HepG2 (cell line): ENCODE measurements around the gene PMPCB. TPM values are rescaled to one million over a fixed set of nuclear protein-coding genes. Genes with fewer than 3 reads are reported as not detected.

ENCODE experiments used
- CREB1 ChIP-seq, 2 experiments: fragments of 450-650 bp in 1 of 2; IDR thresholded peaks; 2 replicates each; pipeline ENCODE4 v1.6.1; 2016 to 2017; ENCODE audit warnings: control low read depth in 1 of 2, mild to moderate bottlenecking in 1 of 2, missing compliant biosample characterization in 1 of 2, missing genetic modification characterization in 1 of 2
- EED ChIP-seq: sonication (generic); formaldehyde crosslinking; IDR thresholded peaks from 2 replicates; pipeline ENCODE4 v1.5.0; 2020; ENCODE audit warnings: mild to moderate bottlenecking, missing genetic modification reagents
- FOXA1 ChIP-seq, 2 experiments: fragments of 450-650 bp in 1 of 2; sonication (generic) in 1 of 2; formaldehyde crosslinking in 1 of 2; IDR thresholded peaks; 2 replicates each; pipeline versions ENCODE4 v1.4.0 to v1.6.1; 2016 to 2020; ENCODE audit warnings: missing genetic modification reagents in 1 of 2
- IKZF5 ChIP-seq: IDR thresholded peaks from 2 replicates; pipeline ENCODE4 v1.6.1; 2018; ENCODE audit warnings: missing genetic modification reagents, mild to moderate bottlenecking, missing compliant biosample characterization
- MAZ ChIP-seq, 2 experiments: sonication (generic) in 1 of 2; formaldehyde crosslinking in 1 of 2; IDR thresholded peaks; 2 replicates each; pipeline versions ENCODE4 v1.5.0 to v1.6.1; 2012 to 2020; ENCODE audit warnings: low read depth in 2 of 2, mild to moderate bottlenecking in 2 of 2, borderline replicate concordance in 1 of 2, improper control_type of control experiment in 1 of 2, low read length in 1 of 2, missing genetic modification reagents in 1 of 2, moderate library complexity in 1 of 2
- MEF2D ChIP-seq: sonication (generic); formaldehyde crosslinking; IDR thresholded peaks from 2 replicates; pipeline ENCODE4 v1.5.1; 2020; ENCODE audit warnings: mild to moderate bottlenecking, missing genetic modification reagents
- NFIC ChIP-seq: IDR thresholded peaks from 2 replicates; pipeline ENCODE4 v1.6.1; 2012; ENCODE audit warnings: mild to moderate bottlenecking, low read length, inconsistent platforms
- SUZ12 ChIP-seq: fragments of 150-350 bp; IDR thresholded peaks from 2 replicates; pipeline ENCODE4 v1.6.1; 2014; ENCODE audit warnings: low read depth, low read length
- WIZ ChIP-seq: sonication (generic); formaldehyde crosslinking; IDR thresholded peaks from 2 replicates; pipeline ENCODE4 v1.5.1; 2020; ENCODE audit warnings: mild to moderate bottlenecking, missing genetic modification reagents
- ZFP90 ChIP-seq: sonication (generic); formaldehyde crosslinking; IDR thresholded peaks from 2 replicates; pipeline ENCODE4 v1.8.0; 2022; ENCODE audit warnings: missing genetic modification reagents, mild to moderate bottlenecking, inconsistent platforms, borderline replicate concordance
- ZNF263 ChIP-seq: sonication (generic); formaldehyde crosslinking; IDR thresholded peaks from 2 replicates; pipeline ENCODE4 v1.4.0; 2020; ENCODE audit warnings: missing genetic modification reagents
- ZNF292 ChIP-seq: sonication (generic); formaldehyde crosslinking; IDR thresholded peaks from 2 replicates; pipeline ENCODE4 v1.8.1; 2022; ENCODE audit warnings: mild to moderate bottlenecking, low read depth, missing genetic modification reagents, borderline replicate concordance
- ZNF354B ChIP-seq: sonication (generic); formaldehyde crosslinking; IDR thresholded peaks from 2 replicates; pipeline ENCODE4 v1.8.0; 2022; ENCODE audit warnings: mild to moderate bottlenecking, missing genetic modification reagents
- ZNF430 ChIP-seq: sonication (generic); formaldehyde crosslinking; IDR thresholded peaks from 2 replicates; pipeline ENCODE4 v1.9.0; 2021; ENCODE audit warnings: mild to moderate bottlenecking, missing genetic modification reagents
- ZNF614 ChIP-seq: IDR thresholded peaks from 2 replicates; pipeline ENCODE4 v1.6.1; 2018; ENCODE audit warnings: missing biosample characterization, missing genetic modification reagents, inconsistent platforms, borderline replicate concordance
- ZNF672 ChIP-seq: sonication (generic); formaldehyde crosslinking; IDR thresholded peaks from 2 replicates; pipeline ENCODE4 v1.8.1; 2022; ENCODE audit warnings: missing genetic modification reagents
- ZNF770 ChIP-seq: sonication (generic); formaldehyde crosslinking; IDR thresholded peaks from 2 replicates; pipeline ENCODE4 v1.5.0; 2020; ENCODE audit warnings: mild to moderate bottlenecking, missing genetic modification reagents
- polyA plus RNA-seq, 8 experiments: library from polyadenylated mRNA; depleted of rRNA in 3 of 8; stranded (reverse) in 7 of 8; unstranded in 1 of 8; fragments of >200 nt; fragmentation: Illumina TruSeq in 4 of 8; extraction: Trizol in 4 of 8; gene quantifications; 2 replicates each; pipeline versions ENCODE4 v1.2.1 to v1.2.3, GENCODE V29; 2011 to 2016; ENCODE audit warnings: low read depth in 4 of 8, missing spikeins in 1 of 8, mixed read lengths in 1 of 8; ENCODE audit not compliant: insufficient read depth in 1 of 8
- total RNA-seq, 5 experiments: library from RNA; depleted of rRNA; stranded (reverse); fragments of >200 nt; fragmentation: Illumina TruSeq; extraction: Trizol; gene quantifications; 2 replicates each; pipeline ENCODE4 v1.2.3, GENCODE V29; 2016; ENCODE audit warnings: low read depth in 1 of 5
- TF ChIP-seq, protein P1 (sequence below): IDR thresholded peaks from 2 replicates; pipeline ENCODE4 v1.6.1; 2016; ENCODE audit warnings: low read depth, missing genetic modification reagents, missing compliant biosample characterization

Gene PMPCB
- total and polyA plus RNA-seq, 2 of the 13 experiments (the other 11 are each of a cell fraction or from before 2014, with no cell fraction given): 80.8 to 124 TPM

DNA sequence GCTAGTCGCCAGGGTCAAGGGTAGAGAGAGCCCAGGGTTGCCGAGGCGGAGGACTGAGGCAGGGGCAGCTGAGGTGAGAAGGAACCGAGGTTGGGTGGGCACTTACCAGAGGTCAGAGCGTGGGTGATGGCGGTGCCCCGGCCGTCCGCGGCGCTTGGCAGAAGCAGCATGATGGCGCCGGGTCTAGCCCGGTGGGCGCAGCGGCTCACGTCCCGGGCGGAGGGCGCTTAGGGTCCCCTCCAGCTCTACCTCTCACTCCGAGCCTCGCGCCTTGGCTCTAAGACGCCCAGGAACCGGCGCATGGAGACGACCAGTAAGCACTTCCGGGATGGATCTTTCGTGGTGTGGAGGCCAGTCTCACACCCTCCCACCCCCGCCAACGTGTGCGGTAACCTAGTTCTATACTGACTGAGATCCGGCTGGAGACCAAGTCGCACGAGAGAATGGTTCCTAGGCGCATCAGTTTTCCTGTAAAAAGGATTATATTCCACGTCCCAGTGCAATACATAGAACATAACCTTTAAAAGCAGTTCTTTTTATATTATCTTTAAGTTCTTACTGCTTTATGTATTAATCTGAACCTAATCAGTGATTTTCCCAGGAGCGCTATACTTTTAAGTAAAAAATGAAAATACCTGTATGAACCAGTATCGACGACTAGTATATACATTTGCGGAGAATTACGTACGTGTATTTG is 47.4 kb downstream of the PMPCB start, which contains the start of gene DNAJC2 (continued):
- TF ChIP-seq, protein P1, sequence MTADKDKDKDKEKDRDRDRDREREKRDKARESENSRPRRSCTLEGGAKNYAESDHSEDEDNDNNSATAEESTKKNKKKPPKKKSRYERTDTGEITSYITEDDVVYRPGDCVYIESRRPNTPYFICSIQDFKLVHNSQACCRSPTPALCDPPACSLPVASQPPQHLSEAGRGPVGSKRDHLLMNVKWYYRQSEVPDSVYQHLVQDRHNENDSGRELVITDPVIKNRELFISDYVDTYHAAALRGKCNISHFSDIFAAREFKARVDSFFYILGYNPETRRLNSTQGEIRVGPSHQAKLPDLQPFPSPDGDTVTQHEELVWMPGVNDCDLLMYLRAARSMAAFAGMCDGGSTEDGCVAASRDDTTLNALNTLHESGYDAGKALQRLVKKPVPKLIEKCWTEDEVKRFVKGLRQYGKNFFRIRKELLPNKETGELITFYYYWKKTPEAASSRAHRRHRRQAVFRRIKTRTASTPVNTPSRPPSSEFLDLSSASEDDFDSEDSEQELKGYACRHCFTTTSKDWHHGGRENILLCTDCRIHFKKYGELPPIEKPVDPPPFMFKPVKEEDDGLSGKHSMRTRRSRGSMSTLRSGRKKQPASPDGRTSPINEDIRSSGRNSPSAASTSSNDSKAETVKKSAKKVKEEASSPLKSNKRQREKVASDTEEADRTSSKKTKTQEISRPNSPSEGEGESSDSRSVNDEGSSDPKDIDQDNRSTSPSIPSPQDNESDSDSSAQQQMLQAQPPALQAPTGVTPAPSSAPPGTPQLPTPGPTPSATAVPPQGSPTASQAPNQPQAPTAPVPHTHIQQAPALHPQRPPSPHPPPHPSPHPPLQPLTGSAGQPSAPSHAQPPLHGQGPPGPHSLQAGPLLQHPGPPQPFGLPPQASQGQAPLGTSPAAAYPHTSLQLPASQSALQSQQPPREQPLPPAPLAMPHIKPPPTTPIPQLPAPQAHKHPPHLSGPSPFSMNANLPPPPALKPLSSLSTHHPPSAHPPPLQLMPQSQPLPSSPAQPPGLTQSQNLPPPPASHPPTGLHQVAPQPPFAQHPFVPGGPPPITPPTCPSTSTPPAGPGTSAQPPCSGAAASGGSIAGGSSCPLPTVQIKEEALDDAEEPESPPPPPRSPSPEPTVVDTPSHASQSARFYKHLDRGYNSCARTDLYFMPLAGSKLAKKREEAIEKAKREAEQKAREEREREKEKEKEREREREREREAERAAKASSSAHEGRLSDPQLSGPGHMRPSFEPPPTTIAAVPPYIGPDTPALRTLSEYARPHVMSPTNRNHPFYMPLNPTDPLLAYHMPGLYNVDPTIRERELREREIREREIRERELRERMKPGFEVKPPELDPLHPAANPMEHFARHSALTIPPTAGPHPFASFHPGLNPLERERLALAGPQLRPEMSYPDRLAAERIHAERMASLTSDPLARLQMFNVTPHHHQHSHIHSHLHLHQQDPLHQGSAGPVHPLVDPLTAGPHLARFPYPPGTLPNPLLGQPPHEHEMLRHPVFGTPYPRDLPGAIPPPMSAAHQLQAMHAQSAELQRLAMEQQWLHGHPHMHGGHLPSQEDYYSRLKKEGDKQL (CRISPR knock-in tag): no peak
- TF ChIP-seq ZFP90 (CRISPR knock-in tag): peak; percentile 77; the same call in 1 of the 2 replicates
- TF ChIP-seq ZNF430 (CRISPR knock-in tag): no peak
- no peak for TF ChIP-seq FOXA1 (IDR thresholded peaks at IDR 0.05)
- TF ChIP-seq FOXA1 (CRISPR knock-in tag; IDR thresholded peaks at IDR 0.05): no peak
- TF ChIP-seq ZNF770 (CRISPR knock-in tag): peak; percentile 79
- TF ChIP-seq CREB1 (IDR thresholded peaks at IDR 0.05): peak; percentile 46; the same call in 1 of the 2 replicates
- TF ChIP-seq CREB1 (CRISPR knock-in tag; IDR thresholded peaks at IDR 0.05): peak; percentile 91
- TF ChIP-seq MEF2D (CRISPR knock-in tag): peak; percentile 69
- no peak for TF ChIP-seq SUZ12
- no peak for TF ChIP-seq NFIC
- TF ChIP-seq ZNF672: no peak
- peak; percentile 63; the same call in 1 of the 2 replicates for TF ChIP-seq ZNF614
- peak; percentile 82 for TF ChIP-seq WIZ (CRISPR knock-in tag)
- no peak for TF ChIP-seq ZNF354B (CRISPR knock-in tag)
- no peak for TF ChIP-seq ZNF263 (CRISPR knock-in tag)
- peak; percentile 97 for TF ChIP-seq MAZ (IDR thresholded peaks at IDR 0.05; ENCODE audit: borderline replicate concordance, low read depth, low read length)
- TF ChIP-seq MAZ (CRISPR knock-in tag; IDR thresholded peaks at IDR 0.05; ENCODE audit: low read depth): peak; percentile 77; the same call in 1 of the 2 replicates
- TF ChIP-seq EED (CRISPR knock-in tag): no peak
- TF ChIP-seq ZNF292 (CRISPR knock-in tag): peak; percentile 52
- peak; percentile 95 for TF ChIP-seq IKZF5
